DOHH2 (cell line): ENCODE results near the gene CBLB.

Experiments used
- CTCF ChIP-seq: fragments of 200-600 bp; sonication (generic); IDR thresholded peaks from one replicate; pipeline ENCODE4 v1.5.1; 2014; ENCODE audit warnings: antibody characterized with exemption, mild to moderate bottlenecking, low read depth, low read length; ENCODE audit not compliant: poor library complexity, severe bottlenecking
- EZH2phosphoT487 ChIP-seq: fragments of 200-600 bp; sonication (generic); IDR thresholded peaks from 2 replicates; pipeline ENCODE4 v1.6.1; 2017; ENCODE audit warnings: borderline replicate concordance, mild to moderate bottlenecking, antibody characterized with exemption, low read length, moderate library complexity, mixed read lengths

- TF ChIP-seq CTCF (no peak), EZH2phosphoT487 (no peak)
These were observed 69.5 kb downstream of the CBLB start for GRCh38 chr3:105799286-105799685.
